Stimulated activated effector memory CD8-positive, alpha-beta T cell treated with anti-CD3 and anti-CD28 coated beads, Interleukin-12 subunit alpha, Interleukin-12 subunit beta, amount 100 ng/mL, for 72 hours (primary cell): ENCODE results near the gene NEK1.
"Not testable (repeated sequence)": the region's sequence is repeated elsewhere in the genome, so short reads cannot be mapped to it uniquely, and the experiment has no call there.

Source experiments
- ATAC-seq: fragments of 150-1000 bp; cut with Tn5 transposase; 2 replicates; pipeline ENCODE4 v1.10.0; 2021
- DNase-seq, 2 donors: peaks; one replicate each; pipeline ENCODE4 v3.0.0; 2021 to 2022; ENCODE audit warnings: low spot score in 2 of 2
- H3K27ac Mint-ChIP-seq: one replicate; pipeline ENCODE4 v1.8.0; 2022; ENCODE audit warnings: mild to moderate bottlenecking, mixed read lengths
- H3K36me3 Mint-ChIP-seq: one replicate; pipeline ENCODE4 v1.8.0; 2022; ENCODE audit warnings: mild to moderate bottlenecking, mixed read lengths
- H3K4me1 Mint-ChIP-seq: one replicate; pipeline ENCODE4 v1.8.0; 2022; ENCODE audit warnings: mixed read lengths
- H3K4me3 Mint-ChIP-seq: one replicate; pipeline ENCODE4 v1.8.0; 2022; ENCODE audit warnings: mild to moderate bottlenecking, mixed read lengths
- H3K9me3 Mint-ChIP-seq: one replicate; pipeline ENCODE4 v1.8.0; 2022; ENCODE audit warnings: mixed read lengths

The NEK1 gene

GRCh38 chr4:169443748-169444147, 168.6 kb downstream of the NEK1 start:
- H3K9me3 Mint-ChIP-seq, result peaks cover 33% of the 10 kb centered on the region
- H3K27ac Mint-ChIP-seq, result no peak overlapping the region
- DNase-seq (no peak), ATAC-seq (no peak)
- H3K4me1 Mint-ChIP-seq, result no peaks in the 10 kb centered on the region
- H3K4me3 Mint-ChIP-seq, result no peak overlapping the region
- peaks cover 13% of the 10 kb centered on the region for H3K36me3 Mint-ChIP-seq

- H3K27ac Mint-ChIP-seq, result no peak overlapping the region
- H3K36me3 Mint-ChIP-seq, result peaks cover 6% of the 10 kb centered on the region
- H3K4me3 Mint-ChIP-seq, result no peak overlapping the region
- DNase-seq (no peak), ATAC-seq (no peak)
- H3K4me1 Mint-ChIP-seq, result no peaks in the 10 kb centered on the region
- peaks cover 18% of the 10 kb centered on the region for H3K9me3 Mint-ChIP-seq
These were observed 171.9 kb downstream of the NEK1 start for GRCh38 chr4:169440446-169440845.

- no peak overlapping the region for H3K4me3 Mint-ChIP-seq
- ATAC-seq (no peak), DNase-seq (no peak)
- no peak overlapping the region for H3K27ac Mint-ChIP-seq
- H3K4me1 Mint-ChIP-seq, result no peaks in the 10 kb centered on the region
- peaks cover 9% of the 10 kb centered on the region for H3K9me3 Mint-ChIP-seq
- H3K36me3 Mint-ChIP-seq, result peaks cover 6% of the 10 kb centered on the region
These were observed 173.1 kb downstream of the NEK1 start for GRCh38 chr4:169439244-169439643.

- H3K4me3 Mint-ChIP-seq, result no peak overlapping the region
- no peaks in the 10 kb centered on the region for H3K4me1 Mint-ChIP-seq
- no peak overlapping the region for H3K27ac Mint-ChIP-seq
- H3K9me3 Mint-ChIP-seq, result no peaks in the 10 kb centered on the region
- DNase-seq, result no peak
- no peaks in the 10 kb centered on the region for H3K36me3 Mint-ChIP-seq
- ATAC-seq, result no peak
These were observed 174.3 kb downstream of the NEK1 start for GRCh38 chr4:169438057-169438480.

GRCh38 chr4:169437299-169438047, 174.9 kb downstream of the NEK1 start:
- no peak overlapping the region for H3K27ac Mint-ChIP-seq
- no peaks in the 10 kb centered on the region for H3K36me3 Mint-ChIP-seq
- H3K4me1 Mint-ChIP-seq, result no peaks in the 10 kb centered on the region
- DNase-seq (no peak), ATAC-seq (no peak)
- H3K4me3 Mint-ChIP-seq, result no peak overlapping the region
- no peaks in the 10 kb centered on the region for H3K9me3 Mint-ChIP-seq

GRCh38 chr4:169436734-169437133, 175.6 kb downstream of the NEK1 start:
- no peak for ATAC-seq
- no peak overlapping the region for H3K4me3 Mint-ChIP-seq
- H3K36me3 Mint-ChIP-seq, result no peaks in the 10 kb centered on the region
- no peak for DNase-seq
- no peaks in the 10 kb centered on the region for H3K4me1 Mint-ChIP-seq
- no peak overlapping the region for H3K27ac Mint-ChIP-seq
- no peaks in the 10 kb centered on the region for H3K9me3 Mint-ChIP-seq

- H3K4me1 Mint-ChIP-seq, result no peaks in the 10 kb centered on the region
- DNase-seq, result no peak
- H3K4me3 Mint-ChIP-seq, result no peak overlapping the region
- peaks cover 15% of the 10 kb centered on the region for H3K36me3 Mint-ChIP-seq
- H3K9me3 Mint-ChIP-seq, result no peaks in the 10 kb centered on the region
- ATAC-seq, result no peak
- no peak overlapping the region for H3K27ac Mint-ChIP-seq
These were observed 184.0 kb downstream of the NEK1 start for GRCh38 chr4:169428376-169428775.

GRCh38 chr4:169427727-169428126, 184.7 kb downstream of the NEK1 start:
- not testable (repeated sequence) for ATAC-seq, DNase-seq, H3K4me1 Mint-ChIP-seq, H3K4me3 Mint-ChIP-seq, H3K9me3 Mint-ChIP-seq, H3K27ac Mint-ChIP-seq
- H3K36me3 Mint-ChIP-seq, result peaks cover 17% of the 10 kb centered on the region

GRCh38 chr4:169420291-169420690, 192.1 kb downstream of the NEK1 start:
- peaks cover 17% of the 10 kb centered on the region for H3K36me3 Mint-ChIP-seq
- no peak overlapping the region for H3K27ac Mint-ChIP-seq
- H3K4me3 Mint-ChIP-seq, result no peak overlapping the region

GRCh38 chr4:169418846-169419245, 193.5 kb downstream of the NEK1 start:
- H3K27ac Mint-ChIP-seq, result no peak overlapping the region
- H3K36me3 Mint-ChIP-seq, result peaks cover 6% of the 10 kb centered on the region
- no peak overlapping the region for H3K4me3 Mint-ChIP-seq
- DNase-seq (no peak), ATAC-seq (no peak)
- no peaks in the 10 kb centered on the region for H3K9me3 Mint-ChIP-seq
- H3K4me1 Mint-ChIP-seq, result no peaks in the 10 kb centered on the region

More at GRCh38 chr4:169420291-169420690, 192.1 kb downstream of the NEK1 start:
- DNase-seq, result no peak
- no peak for ATAC-seq
- no peaks in the 10 kb centered on the region for H3K4me1 Mint-ChIP-seq
- H3K9me3 Mint-ChIP-seq, result no peaks in the 10 kb centered on the region

- ATAC-seq, result no peak
- DNase-seq, result no peak
- H3K36me3 Mint-ChIP-seq, result no peaks in the 10 kb centered on the region
- H3K9me3 Mint-ChIP-seq, result no peaks in the 10 kb centered on the region
- H3K4me3 Mint-ChIP-seq, result no peak overlapping the region
- H3K27ac Mint-ChIP-seq, result no peak overlapping the region
- no peaks in the 10 kb centered on the region for H3K4me1 Mint-ChIP-seq
These were observed 194.6 kb downstream of the NEK1 start for GRCh38 chr4:169417629-169418282.

GRCh38 chr4:169416997-169417396, 195.4 kb downstream of the NEK1 start:
- no peaks in the 10 kb centered on the region for H3K4me1 Mint-ChIP-seq
- no peak overlapping the region for H3K4me3 Mint-ChIP-seq
- DNase-seq, result no peak
- H3K36me3 Mint-ChIP-seq, result no peaks in the 10 kb centered on the region
- ATAC-seq, result peak; percentile 88
- H3K9me3 Mint-ChIP-seq, result no peaks in the 10 kb centered on the region
- peak overlapping the region; percentile 35 for H3K27ac Mint-ChIP-seq

GRCh38 chr4:169416461-169416860, 195.9 kb downstream of the NEK1 start:
- ATAC-seq (no peak), DNase-seq (no peak)
- H3K27ac Mint-ChIP-seq, result peak overlapping the region; percentile 35
- no peak overlapping the region for H3K4me3 Mint-ChIP-seq
- no peaks in the 10 kb centered on the region for H3K9me3 Mint-ChIP-seq
- H3K4me1 Mint-ChIP-seq, result no peaks in the 10 kb centered on the region
- H3K36me3 Mint-ChIP-seq, result no peaks in the 10 kb centered on the region

GRCh38 chr4:169414913-169415312, 197.5 kb downstream of the NEK1 start:
- no peaks in the 10 kb centered on the region for H3K36me3 Mint-ChIP-seq
- ATAC-seq, result no peak
- DNase-seq, result no peak
- no peak overlapping the region for H3K27ac Mint-ChIP-seq
- no peak overlapping the region for H3K4me3 Mint-ChIP-seq
- no peaks in the 10 kb centered on the region for H3K9me3 Mint-ChIP-seq
- peaks cover 8% of the 10 kb centered on the region for H3K4me1 Mint-ChIP-seq

GRCh38 chr4:169412046-169412445, 200.3 kb downstream of the NEK1 start:
- Mint-ChIP-seq H3K36me3 (no peaks in the 10 kb centered on the region), H3K9me3 (no peaks in the 10 kb centered on the region), H3K4me1 (peaks cover 8% of the 10 kb centered on the region), H3K27ac (no peak overlapping the region), H3K4me3 (no peak overlapping the region)
- DNase-seq (no peak), ATAC-seq (no peak)
